HepG2 (cell line): Measurements from ENCODE around the gene SH3D19. TPM values are rescaled to one million over a fixed set of nuclear protein-coding genes. Genes with fewer than 3 reads are reported as not detected.

ENCODE experiments used
- ATAC-seq: fragments of 200-7000 bp; cut with Tn5 transposase; 3 replicates; pipeline ENCODE4 v1.9.1; 2020; ENCODE audit warnings: mild to moderate bottlenecking, moderate library complexity
- BruUV-seq: library from RNA; stranded (reverse); fragments of 400-500 nt; replicated peaks from 2 replicates; lab custom pipeline; 2021; lab: Mats Ljungman, UMichigan
- CTCF ChIA-PET: fragments of 300-600 bp; formaldehyde crosslinking; extraction: SDS; loops from one replicate; lab custom pipeline; 2021; ENCODE audit warnings: low total read pairs, inconsistent platforms, low intra/inter-chr PET ratio; lab: Yijun Ruan, JAX
- POLR2A ChIA-PET: fragments of 350-600 bp; sonication (Branson Sonifier 250); formaldehyde crosslinking; loops from one replicate; lab custom pipeline; 2020; ENCODE audit warnings: antibody characterized with exemption, inconsistent platforms; lab: Yijun Ruan, JAX
- DNase-seq: peaks from one replicate; pipeline ENCODE4 v3.0.0-alpha.2; 2015; ENCODE audit warnings: low spot score
- FAIRE-seq: peaks from 3 replicates; lab custom pipeline; 2011; peaks lifted over from hg19 to GRCh38; lab: Jason Lieb, UNC
- H2AFZ ChIP-seq: one replicate; pipeline ENCODE4 v1.6.1; 2011; ENCODE audit warnings: low read length, inconsistent platforms
- H3K27ac ChIP-seq: fragments of 300-600 bp; 3 replicates; pipeline ENCODE4 v1.8.0; 2011; ENCODE audit warnings: mixed run types, mild to moderate bottlenecking, mixed read lengths, low read length, inconsistent platforms; ENCODE audit not compliant: insufficient read depth; ENCODE audit errors: extremely low read length
- H3K27me3 ChIP-seq, 2 experiments: fragments of 200-600 bp in 1 of 2; 2 replicates in 1 of 2; 3 replicates in 1 of 2; pipeline versions ENCODE4 v1.6.0 to v1.8.0; 2011; ENCODE audit warnings: low read length in 2 of 2, mild to moderate bottlenecking in 2 of 2, moderate library complexity in 2 of 2, inconsistent platforms in 1 of 2; ENCODE audit not compliant: insufficient read depth in 2 of 2, control insufficient read depth in 1 of 2
- H3K36me3 ChIP-seq, 2 experiments: fragments of 200-600 bp in 1 of 2; replicated peaks in 1 of 2; 2 replicates in 1 of 2; 3 replicates in 1 of 2; pipeline versions ENCODE4 v1.5.1 to v1.8.0; 2011; ENCODE audit warnings: low read length in 2 of 2, inconsistent platforms in 1 of 2; ENCODE audit not compliant: insufficient read depth in 2 of 2, control insufficient read depth in 1 of 2
- H3K4me1 ChIP-seq: 2 replicates; pipeline ENCODE4 v1.5.1; 2012; ENCODE audit warnings: low read length, inconsistent platforms; ENCODE audit not compliant: insufficient read depth
- H3K4me2 ChIP-seq: 2 replicates; pipeline ENCODE4 v1.6.0; 2011; ENCODE audit warnings: low read depth, low read length, inconsistent platforms
- H3K4me3 ChIP-seq, 3 experiments: fragments of 200-600 bp in 1 of 3; sonication (generic), shearing (Covaris generic) in 1 of 3; replicated peaks in 1 of 3; 2 replicates each; pipeline ENCODE4 v1.5.1; 2011 to 2016; ENCODE audit warnings: low read length in 3 of 3, inconsistent platforms in 2 of 3, low read depth in 2 of 3, mild to moderate bottlenecking in 2 of 3, control low read depth in 1 of 3, mixed read lengths in 1 of 3; ENCODE audit not compliant: insufficient read depth in 1 of 3
- H3K79me2 ChIP-seq: one replicate; pipeline ENCODE4 v1.6.1; 2011; ENCODE audit warnings: low read length, inconsistent platforms; ENCODE audit not compliant: insufficient read depth
- H3K9ac ChIP-seq: 2 replicates; pipeline ENCODE4 v1.6.0; 2011; ENCODE audit warnings: mild to moderate bottlenecking, low read depth, low read length, inconsistent platforms; ENCODE audit not compliant: insufficient read depth
- H3K9me3 ChIP-seq: 2 replicates; pipeline ENCODE4 v1.5.1; 2012; ENCODE audit warnings: mild to moderate bottlenecking, low read length
- H4K20me1 ChIP-seq: 2 replicates; pipeline ENCODE4 v1.6.0; 2011; ENCODE audit warnings: inconsistent platforms, mild to moderate bottlenecking, low read length, moderate library complexity; ENCODE audit not compliant: insufficient read depth
- ERF ChIP-seq: IDR thresholded peaks from 2 replicates; pipeline ENCODE4 v1.6.1; 2018; ENCODE audit warnings: missing biosample characterization, missing genetic modification reagents
- ETV5 ChIP-seq: IDR thresholded peaks from 2 replicates; pipeline ENCODE4 v1.6.1; 2018; ENCODE audit warnings: missing biosample characterization, missing genetic modification reagents, inconsistent platforms, borderline replicate concordance
- HNF4A ChIP-seq: sonication (generic); formaldehyde crosslinking; IDR thresholded peaks from 2 replicates; pipeline ENCODE4 v1.4.0; 2020; ENCODE audit warnings: missing genetic modification reagents
- MED1 ChIP-seq: sonication (generic); formaldehyde crosslinking; IDR thresholded peaks from 2 replicates; pipeline ENCODE4 v1.4.0; 2020; ENCODE audit warnings: missing genetic modification reagents
- MLX ChIP-seq: IDR thresholded peaks from 2 replicates; pipeline ENCODE4 v1.6.1; 2016
- RORA ChIP-seq: sonication (generic); formaldehyde crosslinking; IDR thresholded peaks from 2 replicates; pipeline ENCODE4 v1.5.0; 2020; ENCODE audit warnings: mild to moderate bottlenecking, missing genetic modification reagents, moderate library complexity
- ZNF33A ChIP-seq: sonication (generic); formaldehyde crosslinking; IDR thresholded peaks from 2 replicates; pipeline ENCODE4 v1.5.1; 2020; ENCODE audit warnings: missing genetic modification reagents, mild to moderate bottlenecking, moderate library complexity, borderline replicate concordance
- WGBS: methylation state at CpG from one replicate; pipeline ENCODE4 v1.1.6; 2017; ENCODE audit warnings: low lambda C conversion rate; 5-methylcytosine and 5-hydroxymethylcytosine counted together
- in situ Hi-C: cut with HindIII; loops from 2 replicates; pipeline ENCODE4 v1.10.0; 2017; ENCODE audit warnings: low pct_unique_long_range_greater_than_20kb; ENCODE audit not compliant: extremely low pct_ligation_motif_present
- intact Hi-C: fragments of 100-400 bp; cut with micrococcal nuclease; formaldehyde crosslinking; loops from one replicate; pipeline ENCODE4 v1.10.0; 2022; ENCODE audit not compliant: unreplicated experiment
- polyA plus RNA-seq, 8 experiments: library from polyadenylated mRNA; depleted of rRNA in 3 of 8; stranded (reverse) in 7 of 8; unstranded in 1 of 8; fragments of >200 nt; fragmentation: Illumina TruSeq in 4 of 8; extraction: Trizol in 4 of 8; gene quantifications; 2 replicates each; pipeline versions ENCODE4 v1.2.1 to v1.2.3, GENCODE V29; 2011 to 2016; ENCODE audit warnings: low read depth in 4 of 8, missing spikeins in 1 of 8, mixed read lengths in 1 of 8; ENCODE audit not compliant: insufficient read depth in 1 of 8
- total RNA-seq, 5 experiments: library from RNA; depleted of rRNA; stranded (reverse); fragments of >200 nt; fragmentation: Illumina TruSeq; extraction: Trizol; gene quantifications; 2 replicates each; pipeline ENCODE4 v1.2.3, GENCODE V29; 2016; ENCODE audit warnings: low read depth in 1 of 5

Gene SH3D19
- total and polyA plus RNA-seq, 2 of the 13 experiments (the other 11 are each of a cell fraction or from before 2014, with no cell fraction given): 31.2 to 38.0 TPM

GRCh38 chr4:151206241-151207005, 119.0 kb downstream of the SH3D19 start:
- TF ChIP-seq MED1 (CRISPR knock-in tag): 0 out of 2 replicates have a peak, but pooled peaks have one; percentile 21
- peak; percentile 26; the same call in 1 of the 2 replicates for TF ChIP-seq HNF4A (CRISPR knock-in tag)
- TF ChIP-seq ETV5 (CRISPR knock-in tag): peak; percentile 38; the same call in 1 of the 2 replicates
- TF ChIP-seq RORA (CRISPR knock-in tag): no peak
- TF ChIP-seq ERF (CRISPR knock-in tag): peak; percentile 46
- 0 out of 2 replicates have a peak, but pooled peaks have one; percentile 47 for TF ChIP-seq ZNF33A (CRISPR knock-in tag)
- TF ChIP-seq MLX: no peak
- H3K27ac ChIP-seq: peak overlapping the region; percentile 91
- 42% methylated on average over 3 of the region's 3 CpGs for WGBS
- ChIA-PET POLR2A (interaction anchor here (1.1 to 4.1 kb wide), 4 partner anchors 21 to 191 kb away, joined by 3 to 27 read pairs (median 4); partner anchors contain the start of genes LRBA and SH3D19), CTCF (no interaction called here)
- peak overlapping the region; percentile 64; the same call in 1 of the 2 replicates for H3K9ac ChIP-seq
- intact Hi-C loops: no loop called here
- peaks cover 18% of the 10 kb centered on the region for H3K79me2 ChIP-seq
- ATAC-seq (0 out of 3 replicates have a peak, but pooled peaks have one; percentile 13), FAIRE-seq (no peak), DNase-seq (no peak)
- in situ Hi-C loops: no loop called here
- peak overlapping the region; percentile 77 for H3K4me2 ChIP-seq
- no peaks in the 10 kb centered on the region for H3K9me3 ChIP-seq
- BruUV-seq: no TSS peak
- H3K36me3 ChIP-seq: peaks cover 4% of the 10 kb centered on the region in 2 experiments; a peak in 2 of 5 replicates
- H2AFZ ChIP-seq: no peak overlapping the region
- H3K27me3 ChIP-seq: no peaks in the 10 kb centered on the region
- no peak overlapping the region; a peak in 1 of 6 replicates for H3K4me3 ChIP-seq
- H3K4me1 ChIP-seq: peaks cover 80% of the 10 kb centered on the region
- H4K20me1 ChIP-seq: no peaks in the 10 kb centered on the region
